ENCODE measurements around the gene ASB5.

DNA sequence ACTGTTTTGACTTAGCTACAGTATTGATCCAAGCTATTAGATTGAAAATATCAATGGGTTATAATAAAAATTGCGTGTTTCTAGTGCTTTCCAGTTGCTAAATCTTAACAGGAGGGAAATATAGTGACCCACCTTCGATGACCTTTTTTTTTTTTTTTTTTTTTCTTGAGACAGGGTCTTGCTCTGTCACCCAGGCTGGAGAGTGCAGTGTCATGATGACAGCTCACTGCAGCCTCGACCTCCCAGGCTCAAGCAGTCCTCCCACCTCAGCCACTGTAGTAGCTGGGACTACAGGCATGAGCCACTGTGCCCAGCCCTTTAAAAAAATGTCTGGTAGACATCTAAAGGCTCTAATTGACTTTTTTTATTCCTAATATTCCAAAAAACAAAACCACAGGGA is 3.8 kb upstream of the ASB5 start:
- TF ChIP-seq, protein P1, sequence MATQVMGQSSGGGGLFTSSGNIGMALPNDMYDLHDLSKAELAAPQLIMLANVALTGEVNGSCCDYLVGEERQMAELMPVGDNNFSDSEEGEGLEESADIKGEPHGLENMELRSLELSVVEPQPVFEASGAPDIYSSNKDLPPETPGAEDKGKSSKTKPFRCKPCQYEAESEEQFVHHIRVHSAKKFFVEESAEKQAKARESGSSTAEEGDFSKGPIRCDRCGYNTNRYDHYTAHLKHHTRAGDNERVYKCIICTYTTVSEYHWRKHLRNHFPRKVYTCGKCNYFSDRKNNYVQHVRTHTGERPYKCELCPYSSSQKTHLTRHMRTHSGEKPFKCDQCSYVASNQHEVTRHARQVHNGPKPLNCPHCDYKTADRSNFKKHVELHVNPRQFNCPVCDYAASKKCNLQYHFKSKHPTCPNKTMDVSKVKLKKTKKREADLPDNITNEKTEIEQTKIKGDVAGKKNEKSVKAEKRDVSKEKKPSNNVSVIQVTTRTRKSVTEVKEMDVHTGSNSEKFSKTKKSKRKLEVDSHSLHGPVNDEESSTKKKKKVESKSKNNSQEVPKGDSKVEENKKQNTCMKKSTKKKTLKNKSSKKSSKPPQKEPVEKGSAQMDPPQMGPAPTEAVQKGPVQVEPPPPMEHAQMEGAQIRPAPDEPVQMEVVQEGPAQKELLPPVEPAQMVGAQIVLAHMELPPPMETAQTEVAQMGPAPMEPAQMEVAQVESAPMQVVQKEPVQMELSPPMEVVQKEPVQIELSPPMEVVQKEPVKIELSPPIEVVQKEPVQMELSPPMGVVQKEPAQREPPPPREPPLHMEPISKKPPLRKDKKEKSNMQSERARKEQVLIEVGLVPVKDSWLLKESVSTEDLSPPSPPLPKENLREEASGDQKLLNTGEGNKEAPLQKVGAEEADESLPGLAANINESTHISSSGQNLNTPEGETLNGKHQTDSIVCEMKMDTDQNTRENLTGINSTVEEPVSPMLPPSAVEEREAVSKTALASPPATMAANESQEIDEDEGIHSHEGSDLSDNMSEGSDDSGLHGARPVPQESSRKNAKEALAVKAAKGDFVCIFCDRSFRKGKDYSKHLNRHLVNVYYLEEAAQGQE (IDR thresholded peaks at IDR 0.05; ENCODE audit: insufficient read depth in 1 of 2, low read depth in 2 of 2, low read length in 2 of 2) = no peak
- no peak for TF ChIP-seq POLR2AphosphoS5 (IDR thresholded peaks at IDR 0.05; ENCODE audit: low read depth, low read length)
